ENCODE results near the gene STAT5B. TPM values are rescaled to one million over a fixed set of nuclear protein-coding genes. Genes with fewer than 3 reads are reported as not detected.

Gene STAT5B
- total and polyA plus RNA-seq, 2 of the 13 experiments (the other 11 are each of a cell fraction or from before 2014, with no cell fraction given), result 21.0 to 42.8 TPM

- TF ChIP-seq ZNF552 (CRISPR knock-in tag; IDR thresholded peaks at IDR 0.05; ENCODE audit: borderline replicate concordance), result no peak
- TF ChIP-seq FOXJ3 (CRISPR knock-in tag; IDR thresholded peaks at IDR 0.05; ENCODE audit: borderline replicate concordance), result no peak
- 0 out of 2 replicates have a peak, but pooled peaks have one; percentile 52 for TF ChIP-seq THAP7 (CRISPR knock-in tag; IDR thresholded peaks at IDR 0.05)
- TF ChIP-seq ZNF160 (CRISPR knock-in tag; IDR thresholded peaks at IDR 0.05), result no peak
- TF ChIP-seq ZNF253 (CRISPR knock-in tag; IDR thresholded peaks at IDR 0.05; ENCODE audit: borderline replicate concordance), result no peak
- TF ChIP-seq NBN (conservative IDR thresholded peaks at IDR 0.05), result no peak
- peak; percentile 36; the same call in 1 of the 2 replicates for TF ChIP-seq HNF4A (CRISPR knock-in tag; IDR thresholded peaks at IDR 0.05)
- no peak for TF ChIP-seq ZBTB49 (CRISPR knock-in tag; IDR thresholded peaks at IDR 0.05; ENCODE audit: borderline replicate concordance)
- TF ChIP-seq PATZ1 (CRISPR knock-in tag; IDR thresholded peaks at IDR 0.05), result 0 out of 2 replicates have a peak, but pooled peaks have one; percentile 26
- TF ChIP-seq ZFP1 (CRISPR knock-in tag; IDR thresholded peaks at IDR 0.05), result no peak
- no peak for TF ChIP-seq ZNF784 (CRISPR knock-in tag; IDR thresholded peaks at IDR 0.05; ENCODE audit: borderline replicate concordance)
- no peak for TF ChIP-seq RFX3 (CRISPR knock-in tag; IDR thresholded peaks at IDR 0.05)
- TF ChIP-seq PAF1 (CRISPR knock-in tag; IDR thresholded peaks at IDR 0.05), result no peak
- TF ChIP-seq JARID2 (CRISPR knock-in tag; IDR thresholded peaks at IDR 0.05; ENCODE audit: insufficient replicate concordance), result no peak
- TF ChIP-seq NR2F1 (CRISPR knock-in tag; IDR thresholded peaks at IDR 0.05), result no peak
- TF ChIP-seq ZNF775 (CRISPR knock-in tag; IDR thresholded peaks at IDR 0.05; ENCODE audit: borderline replicate concordance), result no peak
- TF ChIP-seq ZNF572 (CRISPR knock-in tag; IDR thresholded peaks at IDR 0.05), result no peak
- TF ChIP-seq MXI1 (IDR thresholded peaks at IDR 0.05; ENCODE audit: borderline replicate concordance, low read depth, low read length), result no peak
- TF ChIP-seq ZSCAN5A (CRISPR knock-in tag; IDR thresholded peaks at IDR 0.05; ENCODE audit: borderline replicate concordance), result no peak
- TF ChIP-seq SAP130 (CRISPR knock-in tag; IDR thresholded peaks at IDR 0.05; ENCODE audit: low read depth), result no peak
- no peak for TF ChIP-seq TAF1 (CRISPR knock-in tag; IDR thresholded peaks at IDR 0.05)
- TF ChIP-seq HNF4G (IDR thresholded peaks at IDR 0.05; ENCODE audit: borderline replicate concordance, low read depth, low read length), result 0 out of 2 replicates have a peak, but pooled peaks have one; percentile 37
- TF ChIP-seq HNF4G (CRISPR knock-in tag; IDR thresholded peaks at IDR 0.05; ENCODE audit: borderline replicate concordance, low read depth), result no peak
Measured at GRCh38 chr17:42305543-42306384, 29.6 kb upstream of the STAT5B start (continued).
